H1 (cell line): ENCODE results near the gene ANKS1A. TPM values are rescaled to one million over a fixed set of nuclear protein-coding genes. Genes with fewer than 3 reads are reported as not detected.

Experiments
- CTCF ChIA-PET: fragments of 300-600 bp; sonication (Branson Sonifier 250); formaldehyde crosslinking; loops from one replicate; lab custom pipeline; 2021; ENCODE audit not compliant: partially characterized antibody; lab: Charles Lee
- POLR2A ChIA-PET: fragments of 300-600 bp; sonication (Branson Sonifier 250); formaldehyde crosslinking; loops from one replicate; lab custom pipeline; 2021; ENCODE audit warnings: inconsistent platforms; ENCODE audit not compliant: partially characterized antibody; lab: Charles Lee
- DNase-seq, 2 experiments: peaks; one replicate each; pipeline versions ENCODE4 v3.0.0 to v3.0.0-alpha.2; 2010 to 2022; ENCODE audit warnings: low spot score in 2 of 2, low read depth in 1 of 2, mixed read lengths in 1 of 2
- FAIRE-seq: peaks from 2 replicates; lab custom pipeline; 2011; peaks lifted over from hg19 to GRCh38; lab: Jason Lieb, UNC
- H2AFZ ChIP-seq: 2 replicates; pipeline ENCODE4 v1.8.1; 2012; ENCODE audit warnings: low read length, inconsistent platforms
- H2AK5ac ChIP-seq: 2 replicates; pipeline ENCODE4 v1.6.1; 2013; ENCODE audit warnings: low read depth, low read length
- H2BK120ac ChIP-seq: replicated peaks from 2 replicates; pipeline ENCODE3; 2013; ENCODE audit warnings: low read depth, low read length, inconsistent platforms
- H2BK12ac ChIP-seq: 2 replicates; pipeline ENCODE4 v1.6.1; 2013; ENCODE audit warnings: low read depth, low read length
- H2BK15ac ChIP-seq: 2 replicates; pipeline ENCODE4 v1.6.1; 2013; ENCODE audit warnings: low read length
- H2BK20ac ChIP-seq: 2 replicates; pipeline ENCODE4 v1.6.1; 2013; ENCODE audit warnings: low read length
- H2BK5ac ChIP-seq: 2 replicates; pipeline ENCODE4 v1.6.1; 2013; ENCODE audit warnings: low read depth, low read length
- H3K14ac ChIP-seq: 2 replicates; pipeline ENCODE4 v1.6.1; 2013; ENCODE audit warnings: inconsistent platforms; ENCODE audit not compliant: insufficient read length
- H3K18ac ChIP-seq: 2 replicates; pipeline ENCODE4 v1.6.1; 2013; ENCODE audit warnings: low read length; ENCODE audit errors: extremely low read depth
- H3K23ac ChIP-seq: 2 replicates; pipeline ENCODE4 v1.6.1; 2013; ENCODE audit warnings: inconsistent platforms; ENCODE audit not compliant: insufficient read length
- H3K23me2 ChIP-seq: 2 replicates; pipeline ENCODE4 v1.6.1; 2013; ENCODE audit warnings: low read depth, low read length
- H3K27ac ChIP-seq: 2 replicates; pipeline ENCODE4 v1.6.1; 2011; ENCODE audit warnings: low read depth, low read length, inconsistent platforms
- H3K27me3 ChIP-seq, 4 experiments: replicated peaks in 1 of 4; 1 replicate in 1 of 4; 2 replicates in 3 of 4; pipeline versions ENCODE4 v1.6.1 to v1.8.1; 2011 to 2013; ENCODE audit warnings: low read length in 3 of 4, mild to moderate bottlenecking in 3 of 4, inconsistent platforms in 2 of 4, mixed read lengths in 2 of 4, moderate library complexity in 1 of 4; ENCODE audit not compliant: control insufficient read depth in 3 of 4, insufficient read depth in 3 of 4; ENCODE audit errors: extremely low read depth in 1 of 4
- H3K36me3 ChIP-seq, 4 experiments: 2 replicates each; pipeline versions ENCODE4 v1.6.1 to v1.8.1; 2011 to 2013; ENCODE audit warnings: mild to moderate bottlenecking in 4 of 4, low read length in 3 of 4, moderate library complexity in 2 of 4, control low read depth in 1 of 4, inconsistent platforms in 1 of 4; ENCODE audit not compliant: insufficient read depth in 4 of 4, control insufficient read depth in 2 of 4
- H3K4ac ChIP-seq: replicated peaks from 2 replicates; pipeline ENCODE3; 2013; ENCODE audit warnings: low read length, low read depth, mixed read lengths, inconsistent platforms; ENCODE audit not compliant: insufficient read length
- H3K4me1 ChIP-seq, 4 experiments: replicated peaks in 1 of 4; 1 replicate in 1 of 4; 2 replicates in 3 of 4; pipeline versions ENCODE4 v1.6.1 to v1.8.1; 2011 to 2013; ENCODE audit warnings: low read length in 3 of 4, inconsistent platforms in 2 of 4, mixed read lengths in 1 of 4; ENCODE audit not compliant: insufficient read depth in 4 of 4, control insufficient read depth in 3 of 4
- H3K4me2 ChIP-seq, 2 experiments: 2 replicates each; pipeline versions ENCODE4 v1.6.1 to v1.8.1; 2011 to 2013; ENCODE audit warnings: low read depth in 2 of 2, low read length in 2 of 2, control low read depth in 1 of 2, inconsistent platforms in 1 of 2, mild to moderate bottlenecking in 1 of 2; ENCODE audit not compliant: insufficient read depth in 1 of 2
- H3K4me3 ChIP-seq, 4 experiments: fragments of 200-600, 300-600 bp in 1 of 4; sonication (generic), shearing (Covaris generic), sonication (Bioruptor Twin) in 1 of 4; 2 replicates each; pipeline versions ENCODE4 v1.5.1 to v1.8.1; 2011 to 2016; ENCODE audit warnings: low read length in 4 of 4, low read depth in 3 of 4, control low read depth in 2 of 4, inconsistent platforms in 2 of 4, mild to moderate bottlenecking in 2 of 4, mixed read lengths in 1 of 4, moderate library complexity in 1 of 4; ENCODE audit not compliant: insufficient read depth in 2 of 4; ENCODE audit errors: extremely low read depth in 1 of 4
- H3K56ac ChIP-seq: replicated peaks from 2 replicates; pipeline ENCODE3; 2013; ENCODE audit warnings: low read depth, mild to moderate bottlenecking, mixed read lengths, low read length, inconsistent platforms; ENCODE audit not compliant: insufficient read length
- H3K79me1 ChIP-seq: 2 replicates; pipeline ENCODE4 v1.6.1; 2013; ENCODE audit warnings: low read depth, low read length, control low read depth
- H3K79me2 ChIP-seq, 2 experiments: 2 replicates each; pipeline versions ENCODE4 v1.6.1 to v1.8.1; 2012 to 2013; ENCODE audit warnings: low read length in 2 of 2, mild to moderate bottlenecking in 2 of 2, inconsistent platforms in 1 of 2; ENCODE audit not compliant: insufficient read depth in 2 of 2, control insufficient read depth in 1 of 2
- H3K9ac ChIP-seq, 4 experiments: replicated peaks in 1 of 4; 1 replicate in 1 of 4; 2 replicates in 3 of 4; pipeline versions ENCODE4 v1.6.1 to v1.8.1; 2011 to 2013; ENCODE audit warnings: low read depth in 3 of 4, low read length in 3 of 4, control low read depth in 2 of 4, mild to moderate bottlenecking in 2 of 4, moderate library complexity in 2 of 4, inconsistent platforms in 1 of 4; ENCODE audit errors: extremely low read depth in 1 of 4
- H3K9me3 ChIP-seq, 2 experiments: 2 replicates each; pipeline versions ENCODE4 v1.6.1 to v1.8.1; 2012 to 2013; ENCODE audit warnings: mild to moderate bottlenecking in 2 of 2, moderate library complexity in 2 of 2, control low read depth in 1 of 2, inconsistent platforms in 1 of 2, low read depth in 1 of 2, low read length in 1 of 2, mixed read lengths in 1 of 2; ENCODE audit not compliant: insufficient read depth in 2 of 2
- H4K20me1 ChIP-seq, 2 experiments: replicated peaks in 1 of 2; 2 replicates each; pipeline versions ENCODE3 to v1.8.1; 2011 to 2013; ENCODE audit warnings: inconsistent platforms in 2 of 2, low read length in 2 of 2, mild to moderate bottlenecking in 1 of 2; ENCODE audit not compliant: insufficient read depth in 2 of 2, control insufficient read depth in 1 of 2
- H4K5ac ChIP-seq: 2 replicates; pipeline ENCODE4 v1.6.1; 2013; ENCODE audit warnings: low read length, low read depth, mixed read lengths, inconsistent platforms; ENCODE audit not compliant: insufficient read length
- H4K8ac ChIP-seq: 2 replicates; pipeline ENCODE4 v1.8.0; 2013; ENCODE audit warnings: mild to moderate bottlenecking, moderate library complexity, low read length, inconsistent platforms; ENCODE audit not compliant: insufficient read depth; ENCODE audit errors: extremely low read depth
- H4K91ac ChIP-seq: replicated peaks from 2 replicates; pipeline ENCODE3; 2013; ENCODE audit warnings: low read length, mixed read lengths, inconsistent platforms; ENCODE audit not compliant: insufficient read length
- CBX8 ChIP-seq: fragments of 300-800, 300-1000 bp; sonication (generic); IDR thresholded peaks from 2 replicates; pipeline ENCODE4 v1.7.1; 2016; ENCODE audit warnings: low read depth, low read length, borderline replicate concordance
- EZH2 ChIP-seq: fragments of 200-600 bp; sonication (generic); IDR thresholded peaks from 2 replicates; pipeline ENCODE4 v1.7.1; 2012; ENCODE audit warnings: low read depth, mild to moderate bottlenecking, moderate library complexity, low read length, inconsistent platforms; ENCODE audit not compliant: severe bottlenecking
- GABPA ChIP-seq: IDR thresholded peaks from 2 replicates; pipeline ENCODE4 v1.6.1; 2011; ENCODE audit warnings: mild to moderate bottlenecking, low read length, moderate library complexity, borderline replicate concordance; ENCODE audit not compliant: insufficient read depth
- JUND ChIP-seq: IDR thresholded peaks from 2 replicates; pipeline ENCODE4 v1.6.1; 2011; ENCODE audit warnings: mild to moderate bottlenecking, improper control_type of control experiment, low read length
- KDM5A ChIP-seq: fragments of 200-600 bp; IDR thresholded peaks from 2 replicates; pipeline ENCODE4 v1.7.1; 2012; ENCODE audit warnings: mild to moderate bottlenecking, low read length, inconsistent platforms, mixed read lengths
- MAFK ChIP-seq: IDR thresholded peaks from 2 replicates; pipeline ENCODE4 v1.6.1; 2012; ENCODE audit warnings: low read depth, mild to moderate bottlenecking, improper control_type of control experiment, low read length
- TBP ChIP-seq: IDR thresholded peaks from 2 replicates; pipeline ENCODE4 v1.6.1; 2011; ENCODE audit warnings: low read depth, low read length, improper control_type of control experiment
- WGBS, 2 experiments: shearing (Covaris generic) in 1 of 2; methylation state at CpG; one replicate each; pipeline versions ENCODE4 v1.1.6 to v1.1.7; 2013 to 2015; ENCODE audit warnings: low lambda C conversion rate in 2 of 2, mixed read lengths in 2 of 2, inconsistent platforms in 1 of 2, low coverage in 1 of 2, missing lambda C conversion rate in 1 of 2; ENCODE audit not compliant: insufficient replicate concordance in 2 of 2, insufficient coverage in 1 of 2, insufficient read length in 1 of 2; ENCODE audit errors: extremely low coverage in 1 of 2, missing lambda C conversion rate in 1 of 2; 5-methylcytosine and 5-hydroxymethylcytosine counted together
- polyA plus RNA-seq, 7 experiments: library from polyadenylated mRNA; depleted of rRNA in 3 of 7; stranded (reverse) in 5 of 7; unstranded in 2 of 7; fragments of >200 nt in 5 of 7; fragments of 200-250 nt in 2 of 7; gene quantifications; 1 replicate in 5 of 7; 2 replicates in 1 of 7; 4 replicates in 1 of 7; pipeline versions ENCODE4 v1.2.1 to v1.2.3, GENCODE V29; 2011 to 2013; ENCODE audit warnings: missing spikeins in 2 of 7, mixed read lengths in 2 of 7
- total RNA-seq: library from RNA; stranded (reverse); fragmentation: NEBNext Ultra II Directional; extraction: Animal tissue kit (Norgen Biotek cat#: 25700); gene quantifications from 2 replicates; pipeline ENCODE4 v1.2.1, GENCODE V29; 2021

ANKS1A gene
- total and polyA plus RNA-seq, 2 of the 8 experiments (the other 6 are each of a cell fraction or from before 2014, with no cell fraction given), result 9.8 to 30.9 TPM

GRCh38 chr6:34941421-34941820, 52.4 kb downstream of the ANKS1A start:
- Histone ChIP-seq H2AFZ (no peak overlapping the region), H4K5ac (no peak overlapping the region), H3K9ac (no peak overlapping the region), H2BK5ac (no peak overlapping the region), H4K91ac (no peak overlapping the region), H3K4me1 (no peaks in the 10 kb centered on the region), H3K9me3 (no peaks in the 10 kb centered on the region; a peak in 2 of 4 replicates), H3K23ac (no peak overlapping the region), H4K20me1 (peaks cover 0 to 3% of the 10 kb centered on the region in 2 experiments), H2BK12ac (no peak overlapping the region), H2BK120ac (no peak overlapping the region), H3K79me2 (peaks cover 0 to 40% of the 10 kb centered on the region in 2 experiments; a peak in 2 of 4 replicates), H2BK15ac (no peak overlapping the region), H2BK20ac (no peak overlapping the region), H3K4me2 (no peak overlapping the region), H3K79me1 (peaks cover 2% of the 10 kb centered on the region; the same call in 1 of the 2 replicates), H3K23me2 (no peaks in the 10 kb centered on the region; the same call in 1 of the 2 replicates), H3K36me3 (no peaks in the 10 kb centered on the region), H3K56ac (no peak overlapping the region), H3K14ac (no peak overlapping the region), H2AK5ac (no peak overlapping the region), H3K27ac (no peak overlapping the region), H4K8ac (no peak overlapping the region), H3K4ac (no peak overlapping the region), H3K27me3 (no peaks in the 10 kb centered on the region), H3K4me3 (no peak overlapping the region), H3K18ac (no peak overlapping the region)
- no peak for TF ChIP-seq CBX8
- no peak for TF ChIP-seq GABPA
- no peak for TF ChIP-seq JUND
- TF ChIP-seq EZH2, result no peak
- TF ChIP-seq KDM5A, result no peak
- no peak for TF ChIP-seq TBP
- peak; percentile 86; the same call in 1 of the 2 replicates for TF ChIP-seq MAFK
- 88% methylated on average over 4 of the region's 4 CpGs; no CpG with 5 or more reads in 1 of the 2 experiments for WGBS, 2 experiments
- POLR2A ChIA-PET, result no interaction called here
- DNase-seq (no peak), FAIRE-seq (no peak)
- CTCF ChIA-PET, result interaction anchor here (1.3 kb wide), 1 partner anchor 46 kb away, joined by 3 read pairs; no protein-coding TSS in a partner anchor
